ENCODE results near the gene TREM1. TPM values are rescaled to one million over a fixed set of nuclear protein-coding genes. Genes with fewer than 3 reads are reported as not detected.
A peak's percentile ranks its signal among the peaks of the same experiment; 100 is the strongest.

The TREM1 gene
- total RNA-seq, result under 1 TPM in 1 of 4 donors, not detected in 3; 0.27 TPM

DNA sequence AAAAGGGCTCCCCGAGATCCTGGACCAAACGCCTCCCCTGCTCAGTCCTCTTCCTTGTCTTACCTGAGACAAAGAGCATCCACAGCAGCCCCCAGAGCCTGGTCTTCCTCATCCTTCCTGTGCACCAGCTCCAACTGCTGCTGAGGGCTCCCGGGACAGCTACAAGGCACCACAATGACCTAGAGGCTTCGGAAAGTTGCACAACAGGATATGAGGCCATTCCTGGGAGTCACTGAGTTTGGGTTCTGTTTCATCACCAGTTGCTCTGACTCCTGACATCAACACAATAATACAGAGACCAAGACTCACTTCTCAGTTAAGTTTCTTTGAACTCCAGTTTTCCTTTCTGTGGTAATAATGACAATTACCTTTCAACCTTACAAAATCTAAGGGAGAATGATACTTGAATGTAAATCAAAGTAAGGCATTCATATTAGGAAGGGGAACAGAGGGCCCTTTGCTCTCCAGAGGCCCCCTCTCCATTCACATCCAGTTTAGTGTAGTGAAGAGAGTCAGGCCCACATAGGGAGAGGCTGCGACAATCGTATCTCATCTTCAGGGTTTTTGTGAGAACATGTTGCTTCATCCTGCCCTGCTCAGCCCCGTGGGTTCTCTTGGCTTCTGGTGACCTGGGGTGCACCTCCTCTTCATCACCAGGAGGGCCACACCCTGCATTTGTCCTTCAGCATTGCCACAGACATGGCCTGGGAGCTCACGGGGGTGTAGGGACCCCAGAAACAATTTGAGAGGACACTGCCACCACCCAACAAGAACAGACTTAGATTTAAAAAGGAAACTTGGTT, at the start of gene TREM1:
TREM1 (minus strand) TSS at position 139 of the 803 bp plus-strand sequence; CDS start at position 112, 27 bp downstream.
- Histone ChIP-seq H3K27ac (peak within 1 kb of the TSS in 1 of 4 donors; percentile 45), H3K4me3 (no peak within 1 kb of the TSS), H3K36me3 (no peaks in the 10 kb centered on the region), H3K27me3 (peaks cover 4% of the 10 kb centered on the region), H3K9me3 (no peaks in the 10 kb centered on the region), H3K4me1 (no peaks in the 10 kb centered on the region)
- WGBS, 2 donors (ENCODE audit: low coverage in 1 of 2), result 68 to 100% methylated on average over 2 to 8 of the region's 8 CpGs
- intact Hi-C loops (cut with DNase I; ENCODE audit: low total_unique reads), result no loop called here
- in situ Hi-C loops (cut with MboI; ENCODE audit: low pct_ligation_motif_present in 1 of 4, low pct_unique_long_range_greater_than_20kb in 1 of 4, low sequenced_read_pairs in 3 of 4), result no loop called here
- DNase-seq, result peak; percentile 35
- no peak for TF ChIP-seq POLR2A (IDR thresholded peaks at IDR 0.05)
- TF ChIP-seq, protein P1, sequence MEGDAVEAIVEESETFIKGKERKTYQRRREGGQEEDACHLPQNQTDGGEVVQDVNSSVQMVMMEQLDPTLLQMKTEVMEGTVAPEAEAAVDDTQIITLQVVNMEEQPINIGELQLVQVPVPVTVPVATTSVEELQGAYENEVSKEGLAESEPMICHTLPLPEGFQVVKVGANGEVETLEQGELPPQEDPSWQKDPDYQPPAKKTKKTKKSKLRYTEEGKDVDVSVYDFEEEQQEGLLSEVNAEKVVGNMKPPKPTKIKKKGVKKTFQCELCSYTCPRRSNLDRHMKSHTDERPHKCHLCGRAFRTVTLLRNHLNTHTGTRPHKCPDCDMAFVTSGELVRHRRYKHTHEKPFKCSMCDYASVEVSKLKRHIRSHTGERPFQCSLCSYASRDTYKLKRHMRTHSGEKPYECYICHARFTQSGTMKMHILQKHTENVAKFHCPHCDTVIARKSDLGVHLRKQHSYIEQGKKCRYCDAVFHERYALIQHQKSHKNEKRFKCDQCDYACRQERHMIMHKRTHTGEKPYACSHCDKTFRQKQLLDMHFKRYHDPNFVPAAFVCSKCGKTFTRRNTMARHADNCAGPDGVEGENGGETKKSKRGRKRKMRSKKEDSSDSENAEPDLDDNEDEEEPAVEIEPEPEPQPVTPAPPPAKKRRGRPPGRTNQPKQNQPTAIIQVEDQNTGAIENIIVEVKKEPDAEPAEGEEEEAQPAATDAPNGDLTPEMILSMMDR (IDR thresholded peaks at IDR 0.05), result no peak
- TF ChIP-seq EP300 (IDR thresholded peaks at IDR 0.05; ENCODE audit: low read depth), result no peak
- TF ChIP-seq POLR2AphosphoS5 (IDR thresholded peaks at IDR 0.05), result no peak

GRCh38 chr6:41335943-41336342, 49.5 kb upstream of the TREM1 start:
- Histone ChIP-seq H3K27me3 (peaks cover 9% of the 10 kb centered on the region), H3K4me1 (no peaks in the 10 kb centered on the region), H3K36me3 (no peaks in the 10 kb centered on the region), H3K9me3 (no peaks in the 10 kb centered on the region), H3K4me3 (no peak overlapping the region), H3K27ac (no peak overlapping the region)
- in situ Hi-C loops (cut with MboI; ENCODE audit: low pct_ligation_motif_present in 1 of 4, low pct_unique_long_range_greater_than_20kb in 1 of 4, low sequenced_read_pairs in 3 of 4) (no loop called here), intact Hi-C loops (cut with DNase I; ENCODE audit: low total_unique reads) (no loop called here)
- TF ChIP-seq POLR2AphosphoS5 (IDR thresholded peaks at IDR 0.05) (no peak), POLR2A (IDR thresholded peaks at IDR 0.05) (no peak), EP300 (IDR thresholded peaks at IDR 0.05; ENCODE audit: low read depth) (no peak)
- TF ChIP-seq, protein P1 (IDR thresholded peaks at IDR 0.05), result no peak
- no peak for DNase-seq
- 95% methylated on average over 11 of the region's 11 CpGs; no CpG with 5 or more reads in 1 of the 2 donors for WGBS, 2 donors (ENCODE audit: low coverage in 1 of 2)

- in situ Hi-C loops (cut with MboI; ENCODE audit: low pct_ligation_motif_present in 1 of 4, low pct_unique_long_range_greater_than_20kb in 1 of 4, low sequenced_read_pairs in 3 of 4), result no loop called here
- H3K9me3 ChIP-seq, result no peaks in the 10 kb centered on the region
- intact Hi-C loops (cut with DNase I; ENCODE audit: low total_unique reads), result no loop called here
- TF ChIP-seq EP300 (IDR thresholded peaks at IDR 0.05; ENCODE audit: low read depth), result no peak
- no peak for TF ChIP-seq POLR2AphosphoS5 (IDR thresholded peaks at IDR 0.05)
- no peak for TF ChIP-seq POLR2A (IDR thresholded peaks at IDR 0.05)
- TF ChIP-seq, protein P1 (IDR thresholded peaks at IDR 0.05), result no peak
- no peaks in the 10 kb centered on the region for H3K36me3 ChIP-seq
- peaks cover 12% of the 10 kb centered on the region for H3K27me3 ChIP-seq
- H3K4me3 ChIP-seq, result no peak within 1 kb of the TSS
- H3K27ac ChIP-seq, result no peak within 1 kb of the TSS
- 92 to 100% methylated on average over 1 to 5 of the region's 5 CpGs for WGBS, 2 donors (ENCODE audit: low coverage in 1 of 2)
- H3K4me1 ChIP-seq, result no peaks in the 10 kb centered on the region
- DNase-seq, result no peak
Measured at GRCh38 chr6:41335296-41335695, 48.8 kb upstream of the TREM1 start, which contains the start of gene NCR2. TSS of gene NCR2 (plus strand) at chr6:41335608. CDS start at chr6:41335877, 269 bp downstream.

DNA sequence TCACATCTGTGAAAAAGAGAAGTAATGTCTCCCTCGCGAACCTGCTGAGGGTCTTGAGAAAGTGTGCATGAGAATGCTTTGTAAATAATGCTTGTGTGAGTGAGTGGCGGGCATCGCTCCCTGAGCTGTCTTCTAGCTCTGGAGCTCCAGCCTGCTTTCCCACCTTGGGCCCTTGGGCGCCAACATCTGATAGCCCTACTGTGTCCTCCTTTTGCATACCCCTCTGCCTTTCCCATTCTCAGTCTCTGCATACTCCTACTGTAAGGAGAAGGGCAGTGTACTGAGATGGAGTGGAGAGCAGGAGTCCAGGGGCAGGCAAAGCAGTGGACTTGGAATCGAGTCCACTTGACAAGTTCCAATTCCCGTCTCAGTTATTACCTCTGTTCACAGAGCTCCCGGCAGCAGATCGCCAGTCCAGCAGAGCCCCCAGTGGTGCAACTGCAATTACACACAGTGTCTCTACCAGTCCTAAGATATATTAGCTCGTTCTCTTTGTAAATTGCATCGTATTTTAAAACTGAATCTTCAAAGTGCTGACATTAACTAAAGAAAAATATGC, 48.1 kb upstream of the TREM1 start:
- intact Hi-C loops (cut with DNase I; ENCODE audit: low total_unique reads), result no loop called here

More for the DNA sequence above, 48.1 kb upstream of the TREM1 start:
- Histone ChIP-seq H3K36me3 (no peaks in the 10 kb centered on the region), H3K27ac (no peak overlapping the region), H3K4me3 (no peak overlapping the region), H3K9me3 (no peaks in the 10 kb centered on the region), H3K4me1 (no peaks in the 10 kb centered on the region), H3K27me3 (peaks cover 16% of the 10 kb centered on the region)
- TF ChIP-seq POLR2A (IDR thresholded peaks at IDR 0.05), result no peak
- TF ChIP-seq, protein P1 (IDR thresholded peaks at IDR 0.05), result no peak
- no peak for TF ChIP-seq EP300 (IDR thresholded peaks at IDR 0.05; ENCODE audit: low read depth)
- TF ChIP-seq POLR2AphosphoS5 (IDR thresholded peaks at IDR 0.05), result no peak
- DNase-seq, result no peak
- 64% methylated on average over 11 of the region's 11 CpGs; no CpG with 5 or more reads in 1 of the 2 donors for WGBS, 2 donors (ENCODE audit: low coverage in 1 of 2)
- in situ Hi-C loops (cut with MboI; ENCODE audit: low pct_ligation_motif_present in 1 of 4, low pct_unique_long_range_greater_than_20kb in 1 of 4, low sequenced_read_pairs in 3 of 4), result no loop called here
